Measurements from ENCODE around the gene DEPDC4.

DNA sequence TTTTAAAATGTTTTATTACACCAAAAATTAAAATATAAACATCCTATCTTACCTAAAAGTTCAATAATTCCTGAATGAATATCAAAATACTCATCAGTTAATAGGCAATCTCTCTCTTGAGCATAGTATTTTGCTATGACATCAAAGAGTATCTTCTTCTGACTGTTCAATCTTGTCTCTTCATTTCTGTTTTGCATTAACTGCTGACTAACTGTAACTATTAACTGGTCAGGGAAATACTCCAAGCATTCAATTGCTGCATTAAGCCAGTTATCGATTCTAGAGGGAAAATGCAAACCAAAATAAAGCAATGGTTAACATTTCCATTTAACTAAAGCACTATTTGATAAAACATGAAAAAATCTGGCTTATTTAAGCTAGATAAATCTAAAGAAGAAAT is 13.4 kb downstream of the DEPDC4 start:
- no peak for TF ChIP-seq CTCF (IDR thresholded peaks at IDR 0.05)
- no peak for TF ChIP-seq POLR2AphosphoS5 (IDR thresholded peaks at IDR 0.05)
